ENCODE measurements around the gene RBFOX2.

The RBFOX2 gene

GRCh38 chr22:35695202-35695601 is 333.4 kb downstream of the RBFOX2 start:
- Histone ChIP-seq H3K4me1 (ENCODE audit: control insufficient read depth in 1 of 2, insufficient read depth in 2 of 2, low read length in 2 of 2) (no peaks in the 10 kb centered on the region), H3K27me3 (ENCODE audit: control insufficient read depth in 1 of 2, insufficient read depth in 2 of 2, low read length in 2 of 2) (no peaks in the 10 kb centered on the region), H3K9ac (ENCODE audit: low read depth in 1 of 2, low read length in 2 of 2) (no peak overlapping the region), H3K27ac (ENCODE audit: low read depth, low read length) (no peak overlapping the region), H3K9me3 (ENCODE audit: control insufficient read depth in 1 of 2, low read length in 2 of 2) (no peaks in the 10 kb centered on the region), H3K4me3 (ENCODE audit: low read depth in 1 of 2, low read length in 2 of 2) (no peak overlapping the region), H3K36me3 (ENCODE audit: control insufficient read depth in 1 of 2, insufficient read depth in 2 of 2, low read length in 2 of 2) (no peaks in the 10 kb centered on the region)

GRCh38 chr22:35690001-35690400 is 338.6 kb downstream of the RBFOX2 start:
- Histone ChIP-seq H3K36me3 (ENCODE audit: control insufficient read depth in 1 of 2, insufficient read depth in 2 of 2, low read length in 2 of 2) (no peaks in the 10 kb centered on the region), H3K9ac (ENCODE audit: low read depth in 1 of 2, low read length in 2 of 2) (no peak overlapping the region), H3K27me3 (ENCODE audit: control insufficient read depth in 1 of 2, insufficient read depth in 2 of 2, low read length in 2 of 2) (no peaks in the 10 kb centered on the region), H3K4me3 (ENCODE audit: low read depth in 1 of 2, low read length in 2 of 2) (no peak overlapping the region), H3K9me3 (ENCODE audit: control insufficient read depth in 1 of 2, low read length in 2 of 2) (no peaks in the 10 kb centered on the region), H3K4me1 (ENCODE audit: control insufficient read depth in 1 of 2, insufficient read depth in 2 of 2, low read length in 2 of 2) (no peaks in the 10 kb centered on the region), H3K27ac (ENCODE audit: low read depth, low read length) (no peak overlapping the region)

GRCh38 chr22:35688913-35689675 is 339.5 kb downstream of the RBFOX2 start:
- no peak overlapping the region for H3K9ac ChIP-seq (ENCODE audit: low read depth in 1 of 2, low read length in 2 of 2)
- no peak overlapping the region for H3K4me3 ChIP-seq (ENCODE audit: low read depth in 1 of 2, low read length in 2 of 2)
- no peaks in the 10 kb centered on the region for H3K9me3 ChIP-seq (ENCODE audit: control insufficient read depth in 1 of 2, low read length in 2 of 2)
- H3K27me3 ChIP-seq (ENCODE audit: control insufficient read depth in 1 of 2, insufficient read depth in 2 of 2, low read length in 2 of 2), result no peaks in the 10 kb centered on the region
- H3K4me1 ChIP-seq (ENCODE audit: control insufficient read depth in 1 of 2, insufficient read depth in 2 of 2, low read length in 2 of 2), result no peaks in the 10 kb centered on the region
- H3K36me3 ChIP-seq (ENCODE audit: control insufficient read depth in 1 of 2, insufficient read depth in 2 of 2, low read length in 2 of 2), result no peaks in the 10 kb centered on the region
- no peak overlapping the region for H3K27ac ChIP-seq (ENCODE audit: low read depth, low read length)

Data from duodenal mucosa (tissue), 2 donors.